HG02678 (cell line): ENCODE data around the gene RASAL3.
"Not testable (repeated sequence)": the region's sequence is repeated elsewhere in the genome, so short reads cannot be mapped to it uniquely, and the experiment has no call there.

ENCODE experiments used
- ATAC-seq: cut with Tn5 transposase; IDR thresholded peaks from one replicate; pipeline ENCODE4 v1.9.1; 2021; ENCODE audit warnings: mild to moderate bottlenecking, moderate library complexity; ENCODE audit not compliant: unreplicated experiment

Gene RASAL3

DNA sequence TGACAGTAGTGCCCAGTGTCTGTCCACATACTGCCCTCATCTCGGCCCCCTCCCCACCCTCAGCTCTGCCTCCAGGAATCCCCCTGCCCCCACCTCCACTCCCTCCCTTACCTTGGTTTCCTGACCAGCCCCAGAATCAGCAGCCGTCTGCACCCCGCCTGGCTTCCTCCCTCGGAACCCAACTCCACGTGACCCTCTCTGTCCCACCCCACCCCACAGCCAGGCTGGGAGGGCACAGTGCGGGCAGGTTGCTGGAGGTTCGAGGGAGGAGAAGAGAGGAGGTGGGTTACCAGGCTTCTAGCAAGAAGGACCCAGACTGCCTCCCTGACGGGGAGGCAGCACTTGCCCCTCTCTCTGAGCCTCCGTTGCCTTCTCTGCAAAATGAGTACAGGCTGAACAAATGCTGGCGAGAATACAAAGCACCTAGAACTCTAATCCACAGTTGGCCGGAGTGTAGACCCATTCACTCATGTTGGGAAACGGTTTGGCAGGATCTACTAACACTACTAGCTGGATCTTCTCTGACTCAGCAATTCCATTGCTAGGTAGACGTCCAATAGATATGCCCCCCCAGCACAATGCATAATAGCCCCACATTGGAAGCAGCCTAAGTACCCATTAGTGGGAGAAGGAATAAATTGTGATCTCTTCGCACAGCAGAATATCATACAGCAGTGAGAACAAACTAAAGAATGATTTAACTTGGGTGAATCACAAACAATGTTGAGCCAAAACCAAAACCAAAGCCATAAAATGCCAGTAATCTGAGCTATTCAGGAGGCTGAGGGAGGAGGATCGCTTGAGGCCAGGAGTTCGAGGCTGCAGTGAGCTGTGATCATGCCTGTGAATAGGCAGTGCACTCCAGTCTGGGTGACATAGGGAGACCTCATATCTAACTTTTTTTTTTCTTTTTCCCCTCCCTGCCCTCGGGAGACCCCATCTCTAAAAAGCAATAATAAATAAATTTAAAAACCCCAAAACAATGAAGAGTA lies at the start of gene RASAL3:
RASAL3 (minus strand) TSS at position 151 of the 992 bp plus-strand sequence. CDS start 186 bp downstream, outside the sequence.
- ATAC-seq, result peak; percentile 45

DNA sequence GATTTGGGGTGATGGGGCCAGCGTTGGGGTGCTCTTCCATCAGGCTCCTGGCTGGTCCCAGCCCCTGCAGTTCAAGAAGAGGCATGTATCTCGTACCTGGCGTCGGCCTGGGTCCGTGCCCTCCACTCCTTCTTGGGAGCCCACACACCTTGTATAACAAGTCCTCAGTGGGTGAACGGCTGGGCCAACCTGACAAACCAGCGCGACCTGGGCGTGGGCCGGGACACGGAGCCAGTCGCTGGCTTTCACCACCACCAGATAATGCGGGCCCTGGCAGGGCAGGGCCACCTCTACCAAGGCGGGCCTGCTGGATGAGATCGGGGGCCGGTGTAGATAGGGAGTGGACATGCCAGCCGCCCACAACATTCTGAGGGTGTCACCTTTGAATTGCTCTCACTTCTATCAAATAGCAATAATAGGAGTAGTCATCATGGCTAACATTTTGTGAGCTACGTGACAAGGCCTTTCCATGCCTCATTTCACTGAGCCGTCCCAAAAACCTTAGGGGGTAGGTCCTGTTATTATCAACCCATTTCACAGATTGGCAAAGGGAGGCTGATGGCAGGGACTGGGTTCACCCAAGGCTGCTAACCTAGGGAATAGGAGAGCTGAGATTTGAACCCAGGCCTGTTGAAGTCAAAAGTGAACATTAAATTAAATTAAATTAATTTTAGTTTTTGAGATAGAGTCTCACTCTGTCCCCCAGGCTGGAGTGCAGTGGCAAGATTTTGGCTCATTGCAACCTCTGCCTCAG lies 47.5 kb upstream of the RASAL3 start:
- no peak for ATAC-seq

DNA sequence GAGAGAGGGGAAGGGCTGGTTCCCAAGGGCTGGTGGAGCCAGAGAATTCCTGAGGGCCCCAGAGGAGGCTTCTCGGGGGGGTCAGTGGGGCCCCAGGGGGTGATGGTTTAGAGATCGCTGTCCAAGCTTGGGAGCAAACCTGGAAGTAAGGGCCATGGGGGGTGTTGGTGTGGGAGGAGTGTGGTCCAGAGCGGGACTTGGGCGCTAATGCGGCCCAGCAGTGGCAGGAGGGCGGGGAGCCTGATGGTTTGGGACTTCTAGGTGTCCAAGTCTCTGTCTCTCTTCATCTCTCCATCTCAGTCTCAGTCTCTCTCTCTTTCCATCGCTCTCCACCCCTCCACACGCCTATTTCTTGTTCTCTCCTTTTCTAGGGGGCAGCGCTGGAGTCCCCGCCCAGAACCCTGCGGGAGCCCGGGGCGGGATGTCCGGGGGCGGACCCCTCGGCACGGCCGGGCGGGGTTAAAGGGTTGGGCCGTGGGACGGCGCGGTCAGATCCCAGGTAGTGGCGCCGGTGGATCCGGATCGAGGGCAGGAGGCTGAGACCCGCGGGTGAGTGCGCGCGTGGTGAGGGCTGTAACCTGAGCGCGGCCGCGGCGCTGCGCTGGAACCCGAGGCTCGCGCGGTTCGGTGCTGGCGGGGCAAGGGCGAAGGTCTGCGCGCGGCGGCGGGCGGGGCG lies 43.8 kb upstream of the RASAL3 start, which contains the start of gene CYP4F22:
CYP4F22 (plus strand) TSS at position 491 of the 676 bp plus-strand sequence. CDS start 16,812 bp downstream, outside the sequence.
- no peak for ATAC-seq

DNA sequence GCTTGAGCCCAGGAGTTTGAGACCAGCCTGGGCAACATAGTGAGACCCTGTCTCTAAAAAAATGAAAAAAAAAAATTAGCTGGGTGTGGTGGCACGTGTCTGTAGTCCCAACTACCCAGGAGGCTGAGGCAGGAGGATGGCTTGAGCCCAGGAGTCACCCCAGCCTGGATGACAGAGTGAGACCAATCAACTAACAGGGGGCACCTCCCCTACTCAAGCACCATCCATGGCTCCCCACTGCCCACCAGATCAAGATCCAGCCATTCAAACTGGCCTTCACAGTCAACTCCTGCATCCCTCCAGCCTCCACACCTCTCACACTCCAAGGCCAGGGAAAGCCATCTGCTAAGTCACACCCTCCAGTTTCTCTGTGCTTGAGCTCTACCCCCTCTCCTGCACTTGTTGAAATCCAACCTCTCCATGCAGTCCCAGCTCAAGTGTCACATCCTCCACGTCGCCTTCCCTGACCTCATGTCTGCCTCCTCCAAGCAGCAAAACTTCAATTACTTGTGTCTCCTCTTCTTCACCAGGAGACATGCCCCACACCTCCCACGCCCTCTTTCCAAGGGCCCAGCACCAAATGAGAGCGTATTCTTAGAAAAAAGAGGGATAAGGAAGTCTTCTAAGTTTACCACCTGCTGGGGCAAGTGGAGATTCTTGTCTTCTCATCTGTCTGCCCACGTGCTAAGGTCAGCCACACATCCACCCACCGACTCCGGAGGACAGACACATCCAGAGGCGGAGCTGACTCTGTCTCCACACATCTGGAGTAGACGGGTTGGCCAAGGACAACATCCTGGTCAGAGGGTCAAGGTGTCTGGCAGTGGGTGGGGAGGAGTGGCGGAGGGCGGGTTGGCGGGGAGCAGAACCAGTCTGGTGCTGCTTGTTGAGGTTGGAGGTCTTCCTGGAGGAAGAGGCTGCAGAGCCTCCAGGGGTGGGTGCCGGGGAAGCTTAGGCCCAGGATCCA lies 43.0 kb upstream of the RASAL3 start:
- ATAC-seq, result no peak

DNA sequence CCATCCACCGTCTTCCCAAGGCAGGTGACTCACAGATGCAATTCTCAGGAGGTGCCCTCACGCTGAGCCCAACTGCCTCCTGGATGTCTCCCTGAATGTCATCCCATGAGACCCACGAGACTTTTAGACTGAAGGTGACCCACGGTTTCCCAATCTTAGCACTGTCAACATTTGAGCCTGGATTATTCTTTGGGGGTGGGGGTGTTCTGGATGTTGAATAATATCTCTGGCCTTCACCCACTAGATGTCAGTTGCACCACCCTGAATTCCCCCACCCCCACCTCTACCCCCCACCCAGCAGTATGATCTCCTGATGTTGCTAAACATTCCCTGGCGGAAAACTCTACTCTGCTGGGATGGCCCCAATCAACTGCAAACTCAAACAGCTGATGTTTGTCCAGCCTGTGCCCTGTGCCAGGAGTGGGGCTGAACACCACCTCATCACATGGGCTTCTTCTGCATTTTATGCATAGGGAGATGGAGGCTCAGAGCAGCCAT lies 41.8 kb upstream of the RASAL3 start:
- ATAC-seq, result no peak

DNA sequence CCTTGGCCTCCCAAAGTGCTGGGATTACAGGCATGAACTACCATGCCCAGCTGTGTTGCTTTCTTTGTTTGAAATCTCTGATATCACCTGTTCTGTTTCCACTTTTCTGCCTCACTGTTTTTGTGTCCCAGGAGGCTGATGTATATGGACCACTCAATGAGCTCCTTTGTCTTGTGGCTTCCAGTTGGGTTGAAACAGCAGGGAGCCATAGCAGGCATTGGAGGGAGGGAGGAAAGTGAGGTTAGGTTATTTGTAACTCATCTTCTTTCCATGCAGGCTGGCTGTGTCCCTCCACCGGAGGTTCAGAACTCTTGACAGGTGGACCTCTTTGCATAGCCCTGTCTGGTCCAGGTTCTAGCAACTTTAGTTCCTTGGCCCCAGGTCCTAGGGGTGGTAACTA lies 37.9 kb upstream of the RASAL3 start:
- no peak for ATAC-seq

DNA sequence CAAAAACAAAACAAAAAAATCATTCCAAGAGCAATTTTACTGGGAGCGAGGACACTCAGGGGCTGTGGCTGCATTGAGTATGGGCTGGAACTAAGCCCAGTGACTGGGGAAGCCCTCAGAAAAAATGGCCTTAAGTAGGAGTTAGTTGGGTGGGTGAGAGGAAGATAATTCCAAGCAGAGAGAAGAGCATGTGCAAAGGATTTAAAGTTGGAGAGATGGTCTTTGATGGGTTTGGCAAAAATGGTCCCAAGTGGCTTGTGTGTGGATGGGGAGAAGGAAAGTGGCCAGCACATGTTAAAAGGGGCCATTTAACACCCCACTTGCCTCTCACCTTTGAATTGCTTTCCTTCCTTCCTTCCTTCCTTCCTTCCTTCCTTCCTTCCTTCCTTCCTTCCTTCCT lies 37.3 kb upstream of the RASAL3 start:
- no peak for ATAC-seq

DNA sequence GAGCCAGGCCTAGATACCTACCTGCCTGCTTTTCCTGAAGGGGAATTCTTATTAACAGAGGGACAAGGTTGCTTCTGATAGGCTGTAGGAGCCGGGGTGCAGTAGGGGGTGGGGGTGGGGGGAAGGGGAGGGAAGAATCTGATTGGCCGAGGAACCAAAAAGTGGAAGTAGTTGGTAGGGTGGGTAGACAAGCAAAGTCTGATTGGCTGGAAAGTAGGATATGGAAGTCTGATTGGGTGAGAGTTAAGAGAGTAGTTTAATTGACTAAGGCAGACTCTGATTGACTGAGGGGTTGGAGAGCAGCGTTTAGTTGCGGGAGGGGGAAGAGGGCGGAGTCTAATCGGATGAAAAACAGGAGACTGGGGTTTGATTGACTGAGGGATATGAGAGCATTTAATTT lies 34.6 kb upstream of the RASAL3 start:
- ATAC-seq, result no peak

DNA sequence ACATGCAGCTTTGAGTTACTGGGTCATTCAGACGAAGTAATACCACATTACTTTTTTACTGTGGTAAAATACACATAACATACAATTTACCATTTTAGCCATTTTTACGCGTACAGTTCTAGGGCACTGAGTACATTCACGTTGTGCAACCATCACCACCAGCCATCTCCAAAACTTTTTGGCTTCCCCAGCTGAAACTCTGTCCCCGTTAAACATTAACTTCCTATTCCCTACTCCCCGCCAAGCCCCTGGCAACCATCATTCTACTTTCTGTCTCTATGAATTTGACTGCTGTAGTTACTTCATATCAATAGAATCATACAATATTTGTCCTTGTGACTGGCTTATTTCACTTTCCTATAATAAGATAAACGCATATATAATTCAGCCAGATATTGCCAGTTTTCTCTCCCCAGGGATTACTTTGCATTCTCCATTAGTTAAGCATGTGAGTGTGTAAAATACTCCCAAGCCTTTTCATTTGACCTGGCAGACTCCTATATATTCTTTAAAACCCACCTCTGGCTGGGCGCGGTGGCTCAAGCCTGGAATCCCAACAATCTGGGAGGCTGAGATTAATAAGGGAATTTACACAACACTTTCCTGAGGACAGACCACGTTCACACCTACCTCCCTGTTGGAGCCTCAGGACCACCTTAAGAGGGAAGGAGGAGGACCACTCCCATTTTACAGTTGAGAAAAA lies 34.0 kb upstream of the RASAL3 start:
- ATAC-seq, result no peak

DNA sequence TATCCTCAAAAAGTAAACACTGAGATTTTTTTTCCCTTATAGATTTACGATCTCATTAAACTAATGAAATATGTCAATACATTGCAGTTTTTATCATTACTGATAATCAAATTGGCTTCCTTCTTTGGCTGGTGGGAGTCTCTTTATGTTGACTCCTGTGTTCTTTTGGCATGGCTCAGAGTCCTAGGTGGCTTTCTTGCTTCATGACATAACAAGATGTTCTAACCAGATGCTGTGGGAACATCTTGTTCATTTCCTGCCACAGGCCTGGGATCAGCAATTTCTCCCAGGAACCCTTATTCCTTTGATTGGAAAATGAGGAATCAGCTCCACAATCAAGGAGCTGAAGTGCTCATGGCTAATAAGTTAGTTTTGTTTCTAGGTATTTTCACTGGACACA lies 30.8 kb upstream of the RASAL3 start:
- ATAC-seq, result no peak

DNA sequence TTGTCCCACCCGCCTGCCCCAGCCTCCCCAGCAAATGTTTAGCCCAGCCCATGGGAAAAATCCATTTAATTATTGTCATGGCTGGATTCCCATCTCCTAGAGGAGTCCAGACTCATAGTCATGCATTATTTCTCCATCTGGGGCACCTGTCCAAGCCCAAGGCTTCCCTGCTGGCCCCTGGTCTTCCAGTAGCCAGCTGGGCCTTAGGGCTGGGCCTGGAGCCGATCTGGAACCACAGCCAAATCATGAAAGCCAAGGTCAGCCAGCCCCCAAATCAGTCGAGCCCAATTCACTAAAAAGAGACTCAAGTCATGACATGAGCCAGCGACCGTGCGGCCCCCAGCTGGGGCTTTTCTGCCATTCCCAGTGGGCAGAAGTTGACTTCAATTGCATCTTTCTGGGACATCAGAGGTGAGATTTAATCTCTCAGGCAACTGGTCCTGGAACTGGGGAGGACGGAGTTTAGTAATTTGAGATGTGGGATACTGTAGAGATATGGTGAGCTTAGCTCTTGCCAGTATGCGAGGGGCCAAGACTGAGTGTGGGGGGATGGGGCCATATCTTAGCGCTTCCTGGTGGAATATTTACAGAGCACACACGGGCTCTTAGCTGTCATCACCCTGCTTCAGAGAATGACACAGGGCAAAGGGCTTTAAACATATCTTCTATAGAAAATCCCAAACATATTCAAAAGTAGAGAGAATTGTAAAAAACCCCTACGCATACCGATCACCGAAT lies 24.3 kb upstream of the RASAL3 start:
- ATAC-seq, result no peak

DNA sequence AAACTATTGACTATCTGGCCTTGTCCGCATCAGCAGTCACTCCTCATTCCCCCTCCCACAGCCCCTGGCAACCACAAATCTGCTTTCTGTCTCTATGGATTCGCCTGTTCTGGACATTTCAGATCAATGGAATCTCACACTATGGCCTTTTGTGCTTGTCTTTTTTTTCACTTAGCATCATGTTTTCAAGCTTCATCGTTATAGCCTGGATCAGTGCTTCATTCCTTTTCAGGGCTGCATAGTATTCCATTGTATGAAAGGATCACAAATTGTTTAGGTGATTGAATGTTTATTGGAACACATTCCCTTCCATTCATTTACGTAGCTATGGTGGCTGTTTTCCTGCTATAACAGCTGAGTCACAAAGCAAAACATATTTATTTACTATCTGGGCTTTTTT lies 22.7 kb upstream of the RASAL3 start:
- ATAC-seq, result no peak

DNA sequence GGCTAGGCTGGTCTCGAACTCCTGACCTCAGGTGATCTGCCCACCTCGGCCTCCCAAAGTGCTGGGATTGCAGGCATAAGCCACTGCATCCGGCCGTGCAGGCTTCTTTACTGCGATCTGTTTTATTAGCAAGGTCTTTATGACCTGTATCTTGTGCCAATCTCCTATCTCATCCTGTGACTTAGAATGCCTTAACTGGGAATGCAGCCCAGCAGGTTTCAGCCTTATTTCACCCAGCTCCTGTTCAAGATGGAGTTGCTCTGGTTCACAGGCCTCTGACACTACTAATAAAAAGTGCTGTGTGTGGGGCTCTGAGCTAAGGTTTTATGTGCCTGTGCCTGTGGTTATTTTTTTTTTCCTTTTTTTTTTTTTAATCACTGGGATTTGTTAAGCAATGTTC lies 21.4 kb upstream of the RASAL3 start:
- not testable (repeated sequence) for ATAC-seq

DNA sequence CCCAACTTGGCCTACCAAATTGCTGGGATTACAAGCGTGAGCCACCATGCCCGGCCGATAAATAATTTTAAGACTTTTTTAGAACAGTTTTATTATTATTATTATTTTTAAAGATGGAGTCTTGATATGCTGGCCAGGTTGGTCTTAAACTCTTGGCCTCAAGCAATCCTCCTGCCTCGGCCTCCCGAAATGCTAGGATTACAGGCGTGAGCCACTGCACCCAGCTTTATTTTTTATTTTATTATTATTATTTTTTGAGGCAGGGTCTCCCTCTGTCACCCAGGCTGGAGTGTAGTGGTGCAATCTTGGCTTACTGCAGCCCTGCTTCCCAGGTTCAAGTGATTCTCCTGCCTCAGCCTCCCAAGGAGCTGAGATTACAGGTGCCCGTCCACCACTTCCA lies 16.7 kb upstream of the RASAL3 start:
- ATAC-seq, result not testable (repeated sequence)

DNA sequence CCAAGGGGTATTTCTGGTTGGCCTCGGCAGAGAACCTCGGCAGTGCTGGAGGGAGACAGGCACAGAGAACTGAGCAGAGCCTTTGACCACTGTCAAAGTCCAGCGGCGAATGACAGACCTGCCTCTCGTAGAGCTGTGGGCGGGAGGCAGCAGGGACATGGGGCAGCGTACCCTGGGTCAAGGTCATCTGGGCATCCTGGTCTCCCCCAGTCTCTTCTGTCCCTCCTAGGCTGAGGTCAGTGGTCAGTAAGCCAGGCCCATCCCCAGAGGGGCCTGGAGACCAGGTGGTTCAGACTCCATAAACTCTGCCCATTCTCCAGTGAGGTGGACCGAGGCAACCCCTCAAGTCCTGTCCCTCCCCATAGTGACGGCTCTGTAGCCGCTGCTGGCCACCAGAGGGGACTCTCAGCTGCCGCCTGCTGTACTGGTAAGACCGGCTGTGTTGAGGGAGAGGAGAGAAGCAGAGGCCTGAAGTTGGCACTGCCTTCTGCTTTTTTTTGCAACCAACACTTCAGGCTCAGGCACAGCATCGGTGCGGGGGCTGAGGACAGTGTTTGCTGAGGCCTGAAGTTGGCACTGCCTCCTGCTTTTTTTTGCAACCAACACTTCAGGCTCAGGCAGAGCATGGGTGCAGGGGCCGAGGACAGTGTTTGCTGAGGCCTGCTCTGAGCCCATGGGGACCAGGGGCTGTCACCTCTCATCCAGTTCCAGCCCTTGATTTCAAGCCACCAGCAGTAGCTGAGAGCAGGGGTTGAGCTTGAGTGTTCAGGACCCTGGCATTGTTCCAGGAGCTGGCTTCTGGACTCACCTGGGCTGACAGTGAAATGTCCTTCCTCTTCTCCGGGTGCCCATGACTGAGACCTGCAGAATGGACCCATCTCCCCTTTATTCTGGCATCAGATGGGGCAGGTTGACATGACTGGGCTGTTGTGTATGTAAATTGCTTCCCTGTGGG lies 15.3 kb upstream of the RASAL3 start, which contains the start of gene PGLYRP2:
PGLYRP2 (minus strand) TSS at position 111 of the 955 bp plus-strand sequence. CDS start 130 bp downstream, outside the sequence.
- ATAC-seq, result no peak

DNA sequence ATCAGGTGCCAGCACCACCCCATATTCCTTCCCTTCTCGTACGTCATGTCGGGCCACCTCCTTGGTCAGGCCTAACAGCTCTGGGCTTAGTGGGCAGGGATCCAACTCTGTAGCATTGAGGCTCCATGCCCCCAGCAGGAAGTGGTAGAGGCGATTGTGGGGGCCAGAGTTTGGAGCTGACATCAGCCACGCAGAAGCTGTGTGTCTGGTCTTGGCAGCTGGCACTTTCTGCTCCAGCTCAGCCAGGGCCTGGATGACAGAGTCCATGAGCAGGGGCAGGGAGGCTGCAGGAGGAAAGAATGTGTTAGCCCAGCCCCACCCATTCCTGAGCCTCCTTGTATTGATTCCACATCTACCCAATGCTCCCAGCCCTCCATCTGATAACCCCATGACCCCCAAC lies 12.0 kb upstream of the RASAL3 start:
- ATAC-seq, result no peak

DNA sequence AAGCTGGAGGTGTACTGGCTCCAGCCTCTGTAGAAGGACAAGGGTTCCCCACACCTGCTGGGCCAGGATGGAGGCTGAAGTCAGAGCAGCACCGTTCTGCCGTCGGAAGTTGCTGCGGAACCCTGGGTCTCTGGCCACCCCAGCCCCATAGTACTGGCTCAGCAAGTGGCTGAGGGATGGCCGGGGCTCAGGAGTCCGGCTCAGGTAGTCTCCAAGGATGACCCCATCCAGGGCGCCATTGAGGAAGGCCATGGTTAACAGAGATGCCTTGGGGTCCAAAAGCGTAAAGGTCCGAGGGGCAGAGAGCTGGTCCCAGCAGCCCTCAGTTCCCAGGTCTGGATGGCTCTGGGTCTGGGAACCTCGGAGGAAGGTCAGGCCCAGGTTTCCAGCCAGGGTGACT lies 11.3 kb upstream of the RASAL3 start:
- no peak for ATAC-seq
